ENCODE measurements around the gene ENO4.

The ENO4 gene

GRCh38 chr10:116866987-116867595, 17.8 kb downstream of the ENO4 start:
- DNase-seq (ENCODE audit: low read depth in 2 of 2, low spot score in 1 of 2) = no peak

- no peak for DNase-seq (ENCODE audit: low read depth in 2 of 2, low spot score in 1 of 2)
Measured at GRCh38 chr10:116868198-116868676, 18.9 kb downstream of the ENO4 start.

- DNase-seq (ENCODE audit: low read depth in 2 of 2, low spot score in 1 of 2) = no peak
Measured at GRCh38 chr10:116868722-116869121, 19.4 kb downstream of the ENO4 start.

GRCh38 chr10:116870949-116871348, 21.6 kb downstream of the ENO4 start:
- DNase-seq (ENCODE audit: low read depth in 2 of 2, low spot score in 1 of 2) = no peak

GRCh38 chr10:116873134-116873533, 23.8 kb downstream of the ENO4 start:
- DNase-seq (ENCODE audit: low read depth in 2 of 2, low spot score in 1 of 2) = no peak

GRCh38 chr10:116875897-116876296, 26.6 kb downstream of the ENO4 start:
- DNase-seq (ENCODE audit: low read depth in 2 of 2, low spot score in 1 of 2) = no peak

- DNase-seq (ENCODE audit: low read depth in 2 of 2, low spot score in 1 of 2) = no peak
Measured at GRCh38 chr10:116877391-116877790, 28.1 kb downstream of the ENO4 start.

- DNase-seq (ENCODE audit: low read depth in 2 of 2, low spot score in 1 of 2) = no peak
Measured at GRCh38 chr10:116878123-116878522, 28.8 kb downstream of the ENO4 start.

GRCh38 chr10:116879817-116880216, 30.5 kb downstream of the ENO4 start:
- DNase-seq (ENCODE audit: low read depth in 2 of 2, low spot score in 1 of 2) = no peak

- DNase-seq (ENCODE audit: low read depth in 2 of 2, low spot score in 1 of 2) = no peak
Measured at GRCh38 chr10:116880716-116881482, 31.6 kb downstream of the ENO4 start.

GRCh38 chr10:116882639-116883038, 33.3 kb downstream of the ENO4 start:
- DNase-seq (ENCODE audit: low read depth in 2 of 2, low spot score in 1 of 2) = no peak

- DNase-seq (ENCODE audit: low read depth in 2 of 2, low spot score in 1 of 2) = no peak
Measured at GRCh38 chr10:116886772-116887171, 37.5 kb downstream of the ENO4 start.

- DNase-seq (ENCODE audit: low read depth in 2 of 2, low spot score in 1 of 2) = no peak
Measured at GRCh38 chr10:116888380-116889055, 39.2 kb downstream of the ENO4 start.

- DNase-seq (ENCODE audit: low read depth in 2 of 2, low spot score in 1 of 2) = no peak
Measured at GRCh38 chr10:116889066-116889465, 39.8 kb downstream of the ENO4 start.

- DNase-seq (ENCODE audit: low read depth in 2 of 2, low spot score in 1 of 2) = no peak
Measured at GRCh38 chr10:116891208-116891607, 41.9 kb downstream of the ENO4 start.

- DNase-seq (ENCODE audit: low read depth in 2 of 2, low spot score in 1 of 2) = no peak
Measured at GRCh38 chr10:116892907-116893685, 43.8 kb downstream of the ENO4 start.

- no peak for DNase-seq (ENCODE audit: low read depth in 2 of 2, low spot score in 1 of 2)
Measured at GRCh38 chr10:116893686-116894037, 44.4 kb downstream of the ENO4 start.

- no peak for DNase-seq (ENCODE audit: low read depth in 2 of 2, low spot score in 1 of 2)
Measured at GRCh38 chr10:116899626-116900025, 50.3 kb downstream of the ENO4 start.

GRCh38 chr10:116905845-116906210, 56.5 kb downstream of the ENO4 start:
- no peak for DNase-seq (ENCODE audit: low read depth in 2 of 2, low spot score in 1 of 2)

- no peak for DNase-seq (ENCODE audit: low read depth in 2 of 2, low spot score in 1 of 2)
Measured at GRCh38 chr10:116907245-116907987, 58.1 kb downstream of the ENO4 start.

GRCh38 chr10:116909307-116909706, 60.0 kb downstream of the ENO4 start:
- no peak for DNase-seq (ENCODE audit: low read depth in 2 of 2, low spot score in 1 of 2)
